ENCODE data around the gene VPS13A.
"Not testable (repeated sequence)": the region's sequence is repeated elsewhere in the genome, so short reads cannot be mapped to it uniquely, and the experiment has no call there.

The VPS13A gene

GRCh38 chr9:77188242-77188641, 10.9 kb downstream of the VPS13A start:
- DNase-seq, result no peak

- DNase-seq, result no peak
These were observed 17.1 kb downstream of the VPS13A start for GRCh38 chr9:77194423-77194822.

GRCh38 chr9:77210116-77210515, 32.8 kb downstream of the VPS13A start:
- DNase-seq, result no peak

- DNase-seq, result no peak
These were observed 34.2 kb downstream of the VPS13A start for GRCh38 chr9:77211561-77211960.

- no peak for DNase-seq
These were observed 35.5 kb downstream of the VPS13A start for GRCh38 chr9:77212801-77213200.

GRCh38 chr9:77215874-77216273, 38.5 kb downstream of the VPS13A start:
- DNase-seq, result peak in 1 of 3 experiments; percentile 10

GRCh38 chr9:77218612-77219011, 41.3 kb downstream of the VPS13A start:
- DNase-seq, result peak in 1 of 3 experiments; percentile 7

- DNase-seq, result no peak
These were observed 44.1 kb downstream of the VPS13A start for GRCh38 chr9:77221431-77221830.

GRCh38 chr9:77224746-77225312, 47.5 kb downstream of the VPS13A start:
- no peak for DNase-seq

- no peak for DNase-seq
These were observed 59.4 kb downstream of the VPS13A start for GRCh38 chr9:77236693-77237092.

GRCh38 chr9:77237896-77238295, 60.6 kb downstream of the VPS13A start:
- DNase-seq, result no peak

- no peak for DNase-seq
These were observed 73.7 kb downstream of the VPS13A start for GRCh38 chr9:77251050-77251449.

GRCh38 chr9:77257275-77257674, 79.9 kb downstream of the VPS13A start:
- DNase-seq, result no peak

- no peak for DNase-seq
These were observed 84.3 kb downstream of the VPS13A start for GRCh38 chr9:77261605-77262004.

- not testable (repeated sequence) for DNase-seq
These were observed 90.4 kb downstream of the VPS13A start for GRCh38 chr9:77267762-77268161.

GRCh38 chr9:77271023-77271690, 93.8 kb downstream of the VPS13A start:
- DNase-seq, result no peak

- DNase-seq, result no peak
These were observed 99.5 kb downstream of the VPS13A start for GRCh38 chr9:77276799-77277198.

- DNase-seq, result no peak
These were observed 100.4 kb downstream of the VPS13A start for GRCh38 chr9:77277719-77278118.

- DNase-seq, result no peak
These were observed 106.7 kb downstream of the VPS13A start for GRCh38 chr9:77283991-77284390.

- no peak for DNase-seq
These were observed 107.3 kb downstream of the VPS13A start for GRCh38 chr9:77284616-77285015.

GRCh38 chr9:77290373-77290772, 113.0 kb downstream of the VPS13A start:
- DNase-seq, result no peak

- peak in 2 of 3 experiments; percentile 3 to 31 for DNase-seq
These were observed 114.4 kb downstream of the VPS13A start for GRCh38 chr9:77291714-77292113.

GRCh38 chr9:77293949-77294348, 116.6 kb downstream of the VPS13A start:
- DNase-seq, result no peak

GRCh38 chr9:77304543-77304942, 127.2 kb downstream of the VPS13A start:
- no peak for DNase-seq

All from NCI-H1417 (cell line).